ENCODE data around the gene RPS6KL1. TPM values are rescaled to one million over a fixed set of nuclear protein-coding genes. Genes with fewer than 3 reads are reported as not detected.
A peak's percentile ranks its signal among the peaks of the same experiment; 100 is the strongest.

The RPS6KL1 gene
- total RNA-seq, 1 experiment from 2014 or later = 16.4 TPM

DNA sequence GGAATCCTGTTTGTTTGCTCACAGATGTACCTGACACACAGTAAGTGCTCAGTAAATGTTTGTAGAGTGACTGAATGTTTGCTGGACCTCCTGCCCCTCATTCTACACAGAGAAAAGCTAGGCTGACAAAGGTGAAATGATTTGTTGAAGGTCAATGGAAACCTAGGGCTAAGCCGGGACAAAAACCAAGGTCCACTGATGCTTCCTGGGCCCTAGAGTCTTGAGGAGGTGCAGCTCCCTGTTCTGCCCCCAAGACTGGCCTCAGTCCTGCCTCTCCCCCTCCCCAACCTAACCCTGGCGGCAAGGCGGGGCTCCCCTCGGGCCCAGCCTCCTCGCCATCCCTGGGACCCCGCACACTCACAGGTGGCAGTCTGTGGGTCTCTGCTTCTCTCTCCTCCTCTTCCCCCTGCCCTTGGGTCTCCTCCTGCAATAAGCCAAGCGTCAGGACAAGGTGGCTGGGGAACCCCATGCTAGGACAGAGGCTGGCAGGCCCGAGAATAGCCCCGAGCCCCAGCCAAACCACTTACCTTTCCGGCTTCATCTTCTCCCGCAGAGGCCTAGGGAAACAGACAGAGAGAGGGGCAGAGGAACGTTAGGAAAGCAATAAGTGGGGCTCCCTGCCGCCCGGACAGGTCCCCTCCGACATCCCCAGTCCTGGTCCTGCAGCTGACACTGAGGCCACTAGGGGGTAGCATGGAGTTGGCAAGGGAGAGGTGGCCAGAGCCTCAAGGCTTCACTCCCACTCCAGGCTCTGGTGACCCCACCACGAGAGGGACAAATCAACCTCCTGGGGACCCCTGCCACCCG lies 23.0 kb upstream of the RPS6KL1 start:
- Mint-ChIP-seq H3K9me3 (ENCODE audit: low read depth, unreplicated experiment) (no peaks in the 10 kb centered on the region), H3K27ac (ENCODE audit: unreplicated experiment) (no peak overlapping the region), H3K4me3 (ENCODE audit: low read depth, unreplicated experiment) (no peak overlapping the region), H3K36me3 (ENCODE audit: insufficient read depth, unreplicated experiment) (peaks cover 1% of the 10 kb centered on the region), H3K4me1 (ENCODE audit: low read depth, unreplicated experiment) (peaks cover 12% of the 10 kb centered on the region), H3K27me3 (ENCODE audit: unreplicated experiment) (no peaks in the 10 kb centered on the region)
- no TSS peak for BruUV-seq (replicated peaks)
- TF ChIP-seq, protein P1, sequence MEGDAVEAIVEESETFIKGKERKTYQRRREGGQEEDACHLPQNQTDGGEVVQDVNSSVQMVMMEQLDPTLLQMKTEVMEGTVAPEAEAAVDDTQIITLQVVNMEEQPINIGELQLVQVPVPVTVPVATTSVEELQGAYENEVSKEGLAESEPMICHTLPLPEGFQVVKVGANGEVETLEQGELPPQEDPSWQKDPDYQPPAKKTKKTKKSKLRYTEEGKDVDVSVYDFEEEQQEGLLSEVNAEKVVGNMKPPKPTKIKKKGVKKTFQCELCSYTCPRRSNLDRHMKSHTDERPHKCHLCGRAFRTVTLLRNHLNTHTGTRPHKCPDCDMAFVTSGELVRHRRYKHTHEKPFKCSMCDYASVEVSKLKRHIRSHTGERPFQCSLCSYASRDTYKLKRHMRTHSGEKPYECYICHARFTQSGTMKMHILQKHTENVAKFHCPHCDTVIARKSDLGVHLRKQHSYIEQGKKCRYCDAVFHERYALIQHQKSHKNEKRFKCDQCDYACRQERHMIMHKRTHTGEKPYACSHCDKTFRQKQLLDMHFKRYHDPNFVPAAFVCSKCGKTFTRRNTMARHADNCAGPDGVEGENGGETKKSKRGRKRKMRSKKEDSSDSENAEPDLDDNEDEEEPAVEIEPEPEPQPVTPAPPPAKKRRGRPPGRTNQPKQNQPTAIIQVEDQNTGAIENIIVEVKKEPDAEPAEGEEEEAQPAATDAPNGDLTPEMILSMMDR (IDR thresholded peaks at IDR 0.05; ENCODE audit: unreplicated experiment) = peak; percentile 85
- DNase-seq = peak; percentile 86
- intact Hi-C loops (cut with micrococcal nuclease; ENCODE audit: unreplicated experiment) = loop anchor here (2.0 kb wide), 1 partner anchor 143 kb away; no protein-coding TSS in a partner anchor
- CTCF ChIA-PET = interaction anchor here (0.6 to 2.3 kb wide), 5 partner anchors 23 to 143 kb away, joined by 3 to 12 read pairs (median 8); partner anchors contain the start of genes EIF2B2 and RPS6KL1

DNA sequence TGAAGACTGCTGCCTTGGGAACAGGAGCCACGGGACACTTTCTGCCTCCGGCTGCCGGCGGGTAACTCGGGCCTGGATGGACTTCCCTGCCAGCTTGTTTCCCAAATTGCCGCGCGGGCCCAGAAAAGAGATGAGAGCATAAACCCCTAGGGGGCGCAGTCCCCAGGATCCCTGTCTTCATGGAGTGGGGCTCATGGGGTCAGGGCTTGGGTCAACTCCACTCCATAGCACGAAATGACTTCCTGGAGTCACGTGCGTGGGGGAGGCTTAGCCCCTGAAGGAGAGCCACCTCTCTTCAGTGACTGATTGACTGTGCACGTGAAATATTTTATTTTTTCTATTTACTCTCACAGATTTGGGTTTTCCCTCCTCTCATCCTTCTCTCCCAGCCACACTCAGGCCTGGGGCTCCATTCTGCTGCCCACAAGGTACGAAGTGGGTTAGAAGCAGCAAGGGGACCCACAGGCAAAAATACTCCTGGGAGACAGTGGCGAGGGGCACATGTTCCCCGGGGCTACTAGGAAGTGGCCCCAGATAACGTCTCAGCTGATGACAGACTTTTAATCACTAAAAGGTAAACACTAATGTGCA lies 22.3 kb upstream of the RPS6KL1 start:
- H3K27me3 Mint-ChIP-seq (ENCODE audit: unreplicated experiment) = no peaks in the 10 kb centered on the region
- no peak overlapping the region for H3K4me3 Mint-ChIP-seq (ENCODE audit: low read depth, unreplicated experiment)
- intact Hi-C loops (cut with micrococcal nuclease; ENCODE audit: unreplicated experiment) = no loop called here
- no TSS peak for BruUV-seq (replicated peaks)
- no peaks in the 10 kb centered on the region for H3K36me3 Mint-ChIP-seq (ENCODE audit: insufficient read depth, unreplicated experiment)
- CTCF ChIA-PET = interaction anchor here (0.6 to 2.3 kb wide), 6 partner anchors 22 to 143 kb away, joined by 3 to 12 read pairs (median 4); partner anchors contain the start of genes EIF2B2 and RPS6KL1
- H3K27ac Mint-ChIP-seq (ENCODE audit: unreplicated experiment) = no peak overlapping the region
- DNase-seq = peak; percentile 52
- TF ChIP-seq, protein P1 (IDR thresholded peaks at IDR 0.05; ENCODE audit: unreplicated experiment) = peak; percentile 46
- no peaks in the 10 kb centered on the region for H3K9me3 Mint-ChIP-seq (ENCODE audit: low read depth, unreplicated experiment)
- peaks cover 14% of the 10 kb centered on the region for H3K4me1 Mint-ChIP-seq (ENCODE audit: low read depth, unreplicated experiment)

DNA sequence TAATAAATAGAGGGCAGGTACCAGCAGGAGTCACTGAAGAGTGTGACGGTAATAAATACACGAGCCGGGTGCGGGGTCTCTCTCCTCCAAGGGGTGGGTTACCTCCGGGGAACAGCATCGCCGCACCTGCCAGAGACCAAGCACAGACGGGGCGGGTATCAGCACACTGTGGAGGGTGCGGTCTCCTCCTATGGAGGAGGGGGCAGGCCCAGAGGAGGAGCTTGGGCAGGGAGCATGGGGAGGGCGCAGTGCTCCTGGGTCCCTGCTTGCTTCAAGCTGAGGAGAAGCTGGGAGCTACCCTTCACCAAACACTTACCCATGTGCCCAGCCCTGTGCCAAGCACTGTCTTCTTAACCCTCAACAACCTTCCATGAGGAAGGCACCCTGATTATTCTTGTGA lies 19.5 kb upstream of the RPS6KL1 start:
- Mint-ChIP-seq H3K27me3 (ENCODE audit: unreplicated experiment) (no peaks in the 10 kb centered on the region), H3K36me3 (ENCODE audit: insufficient read depth, unreplicated experiment) (no peaks in the 10 kb centered on the region), H3K4me3 (ENCODE audit: low read depth, unreplicated experiment) (no peak overlapping the region), H3K9me3 (ENCODE audit: low read depth, unreplicated experiment) (no peaks in the 10 kb centered on the region), H3K27ac (ENCODE audit: unreplicated experiment) (no peak overlapping the region), H3K4me1 (ENCODE audit: low read depth, unreplicated experiment) (peaks cover 23% of the 10 kb centered on the region)
- BruUV-seq (replicated peaks) = no TSS peak
- intact Hi-C loops (cut with micrococcal nuclease; ENCODE audit: unreplicated experiment) = loop anchor here (5.0 kb wide), 1 partner anchor 60 kb away; the partner anchor contains the start of gene EIF2B2
- no peak for DNase-seq
- TF ChIP-seq, protein P1 (IDR thresholded peaks at IDR 0.05; ENCODE audit: unreplicated experiment) = no peak
- CTCF ChIA-PET = no interaction called here

DNA sequence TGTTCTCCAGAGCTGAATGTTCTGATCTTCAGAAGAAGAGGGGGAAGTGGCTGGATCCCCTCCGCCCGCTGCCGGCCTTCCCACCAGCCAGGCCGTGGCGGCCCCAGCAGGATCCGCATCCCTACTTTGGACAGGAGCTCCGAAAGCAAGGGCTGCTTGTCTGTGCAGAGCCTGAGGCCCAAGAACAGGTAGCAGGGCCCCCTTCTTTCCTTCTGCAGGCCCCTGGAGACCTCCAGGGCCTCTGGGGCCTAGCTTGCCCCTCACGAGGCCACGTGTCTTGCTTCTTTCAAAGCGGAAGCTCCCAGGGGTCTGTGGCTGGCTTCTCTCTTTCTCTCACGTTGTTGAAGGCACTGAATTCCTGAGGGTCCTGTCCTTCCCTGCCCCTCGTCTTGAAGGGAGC lies 19.1 kb upstream of the RPS6KL1 start:
- DNase-seq = no peak
- CTCF ChIA-PET = no interaction called here

More for the DNA sequence above, 19.1 kb upstream of the RPS6KL1 start:
- BruUV-seq (replicated peaks) = no TSS peak
- Mint-ChIP-seq H3K9me3 (ENCODE audit: low read depth, unreplicated experiment) (no peaks in the 10 kb centered on the region), H3K27ac (ENCODE audit: unreplicated experiment) (no peak overlapping the region), H3K36me3 (ENCODE audit: insufficient read depth, unreplicated experiment) (no peaks in the 10 kb centered on the region), H3K27me3 (ENCODE audit: unreplicated experiment) (no peaks in the 10 kb centered on the region), H3K4me1 (ENCODE audit: low read depth, unreplicated experiment) (peaks cover 23% of the 10 kb centered on the region), H3K4me3 (ENCODE audit: low read depth, unreplicated experiment) (no peak overlapping the region)
- intact Hi-C loops (cut with micrococcal nuclease; ENCODE audit: unreplicated experiment) = loop anchor here (5.0 kb wide), 1 partner anchor 60 kb away; the partner anchor contains the start of gene EIF2B2
- TF ChIP-seq, protein P1 (IDR thresholded peaks at IDR 0.05; ENCODE audit: unreplicated experiment) = no peak

Data from Calu3 (cell line).